Right lobe of liver (tissue), 4 donors: ENCODE data around the gene FTSJ3.

Source experiments
- POLR2A ChIP-seq: fragments of 450-650 bp; IDR thresholded peaks from one replicate; pipeline ENCODE4 v1.6.1; 2017; ENCODE audit warnings: antibody characterized with exemption, mild to moderate bottlenecking
- TF ChIP-seq, protein P1 (sequence below), 4 donors: fragments of 200-600 bp in 3 of 4; fragments of 450-650 bp in 1 of 4; IDR thresholded peaks; one replicate each; pipeline versions ENCODE4 v1.5.1 to v1.8.0; 2016 to 2022; ENCODE audit warnings: antibody characterized with exemption in 4 of 4, mild to moderate bottlenecking in 2 of 4
- donor health status: DM: no; HTN: no; CAD: no.
- donor health status: DM: no; HTN: no; CAD: no.
- donor health status: DM: no; HTN: yes; CAD: no.

DNA sequence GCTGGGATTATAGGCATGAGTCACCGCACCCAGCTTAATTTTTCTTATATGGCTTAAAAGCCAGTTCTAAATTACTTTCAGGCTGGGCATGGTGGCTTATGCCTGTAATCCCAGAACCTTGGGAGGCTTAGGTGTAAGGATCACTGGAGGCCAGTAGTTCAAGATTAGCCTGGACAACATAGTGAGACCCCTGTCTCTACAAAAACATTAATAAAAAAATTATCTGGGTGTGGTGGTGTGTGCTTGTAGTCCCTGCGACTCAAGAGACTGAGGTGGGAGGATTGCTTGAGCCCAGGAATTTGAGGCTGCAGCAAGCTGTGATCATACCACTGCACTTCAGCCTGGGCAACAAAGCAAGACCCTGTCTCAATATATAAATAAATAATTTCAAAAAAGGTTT is 25.8 kb upstream of the FTSJ3 start:
- TF ChIP-seq, protein P1, sequence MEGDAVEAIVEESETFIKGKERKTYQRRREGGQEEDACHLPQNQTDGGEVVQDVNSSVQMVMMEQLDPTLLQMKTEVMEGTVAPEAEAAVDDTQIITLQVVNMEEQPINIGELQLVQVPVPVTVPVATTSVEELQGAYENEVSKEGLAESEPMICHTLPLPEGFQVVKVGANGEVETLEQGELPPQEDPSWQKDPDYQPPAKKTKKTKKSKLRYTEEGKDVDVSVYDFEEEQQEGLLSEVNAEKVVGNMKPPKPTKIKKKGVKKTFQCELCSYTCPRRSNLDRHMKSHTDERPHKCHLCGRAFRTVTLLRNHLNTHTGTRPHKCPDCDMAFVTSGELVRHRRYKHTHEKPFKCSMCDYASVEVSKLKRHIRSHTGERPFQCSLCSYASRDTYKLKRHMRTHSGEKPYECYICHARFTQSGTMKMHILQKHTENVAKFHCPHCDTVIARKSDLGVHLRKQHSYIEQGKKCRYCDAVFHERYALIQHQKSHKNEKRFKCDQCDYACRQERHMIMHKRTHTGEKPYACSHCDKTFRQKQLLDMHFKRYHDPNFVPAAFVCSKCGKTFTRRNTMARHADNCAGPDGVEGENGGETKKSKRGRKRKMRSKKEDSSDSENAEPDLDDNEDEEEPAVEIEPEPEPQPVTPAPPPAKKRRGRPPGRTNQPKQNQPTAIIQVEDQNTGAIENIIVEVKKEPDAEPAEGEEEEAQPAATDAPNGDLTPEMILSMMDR (IDR thresholded peaks at IDR 0.05), result no peak
- TF ChIP-seq POLR2A, result no peak
